GM12864 (cell line): ENCODE measurements around the gene TLX2.

ENCODE experiments used
- DNase-seq: peaks from one replicate; pipeline ENCODE4 v3.0.0-alpha.2; 2011; ENCODE audit warnings: low read depth
- H3K4me3 ChIP-seq: 2 replicates; pipeline ENCODE4 v1.5.1; 2011; ENCODE audit warnings: mild to moderate bottlenecking, low read depth, low read length, control low read depth
- TF ChIP-seq, protein P1 (sequence below): IDR thresholded peaks from 2 replicates; pipeline ENCODE4 v1.5.1; 2011; ENCODE audit warnings: low read depth, mild to moderate bottlenecking, moderate library complexity, low read length, control low read depth, inconsistent platforms; ENCODE audit errors: missing control alignments

Gene TLX2

DNA sequence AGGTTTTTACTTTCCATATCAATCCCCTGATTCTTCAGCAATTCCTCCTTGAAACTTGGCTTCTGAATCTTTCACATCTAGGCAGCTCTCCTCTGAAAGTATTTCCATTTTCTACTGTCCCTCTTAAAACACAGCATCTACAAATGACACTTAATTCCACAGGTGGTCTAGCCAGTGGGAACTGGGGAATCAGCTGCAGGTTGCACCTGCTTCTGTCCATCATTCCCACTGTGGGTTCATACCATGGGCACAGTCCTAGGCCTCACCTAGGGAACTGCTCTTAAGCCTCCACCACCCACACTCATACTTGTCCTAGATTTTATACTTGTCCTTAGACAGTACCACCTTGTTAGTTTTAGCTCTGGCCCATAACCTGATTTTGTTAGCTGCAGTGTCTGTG, 37.3 kb downstream of the TLX2 start:
- TF ChIP-seq, protein P1, sequence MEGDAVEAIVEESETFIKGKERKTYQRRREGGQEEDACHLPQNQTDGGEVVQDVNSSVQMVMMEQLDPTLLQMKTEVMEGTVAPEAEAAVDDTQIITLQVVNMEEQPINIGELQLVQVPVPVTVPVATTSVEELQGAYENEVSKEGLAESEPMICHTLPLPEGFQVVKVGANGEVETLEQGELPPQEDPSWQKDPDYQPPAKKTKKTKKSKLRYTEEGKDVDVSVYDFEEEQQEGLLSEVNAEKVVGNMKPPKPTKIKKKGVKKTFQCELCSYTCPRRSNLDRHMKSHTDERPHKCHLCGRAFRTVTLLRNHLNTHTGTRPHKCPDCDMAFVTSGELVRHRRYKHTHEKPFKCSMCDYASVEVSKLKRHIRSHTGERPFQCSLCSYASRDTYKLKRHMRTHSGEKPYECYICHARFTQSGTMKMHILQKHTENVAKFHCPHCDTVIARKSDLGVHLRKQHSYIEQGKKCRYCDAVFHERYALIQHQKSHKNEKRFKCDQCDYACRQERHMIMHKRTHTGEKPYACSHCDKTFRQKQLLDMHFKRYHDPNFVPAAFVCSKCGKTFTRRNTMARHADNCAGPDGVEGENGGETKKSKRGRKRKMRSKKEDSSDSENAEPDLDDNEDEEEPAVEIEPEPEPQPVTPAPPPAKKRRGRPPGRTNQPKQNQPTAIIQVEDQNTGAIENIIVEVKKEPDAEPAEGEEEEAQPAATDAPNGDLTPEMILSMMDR: no peak
- DNase-seq: no peak
- H3K4me3 ChIP-seq: peak overlapping the region; percentile 84

- TF ChIP-seq, protein P1: no peak
- H3K4me3 ChIP-seq: peak overlapping the region; percentile 84
- no peak for DNase-seq
Observed at GRCh38 chr2:74551942-74552913, 38.0 kb downstream of the TLX2 start.

DNA sequence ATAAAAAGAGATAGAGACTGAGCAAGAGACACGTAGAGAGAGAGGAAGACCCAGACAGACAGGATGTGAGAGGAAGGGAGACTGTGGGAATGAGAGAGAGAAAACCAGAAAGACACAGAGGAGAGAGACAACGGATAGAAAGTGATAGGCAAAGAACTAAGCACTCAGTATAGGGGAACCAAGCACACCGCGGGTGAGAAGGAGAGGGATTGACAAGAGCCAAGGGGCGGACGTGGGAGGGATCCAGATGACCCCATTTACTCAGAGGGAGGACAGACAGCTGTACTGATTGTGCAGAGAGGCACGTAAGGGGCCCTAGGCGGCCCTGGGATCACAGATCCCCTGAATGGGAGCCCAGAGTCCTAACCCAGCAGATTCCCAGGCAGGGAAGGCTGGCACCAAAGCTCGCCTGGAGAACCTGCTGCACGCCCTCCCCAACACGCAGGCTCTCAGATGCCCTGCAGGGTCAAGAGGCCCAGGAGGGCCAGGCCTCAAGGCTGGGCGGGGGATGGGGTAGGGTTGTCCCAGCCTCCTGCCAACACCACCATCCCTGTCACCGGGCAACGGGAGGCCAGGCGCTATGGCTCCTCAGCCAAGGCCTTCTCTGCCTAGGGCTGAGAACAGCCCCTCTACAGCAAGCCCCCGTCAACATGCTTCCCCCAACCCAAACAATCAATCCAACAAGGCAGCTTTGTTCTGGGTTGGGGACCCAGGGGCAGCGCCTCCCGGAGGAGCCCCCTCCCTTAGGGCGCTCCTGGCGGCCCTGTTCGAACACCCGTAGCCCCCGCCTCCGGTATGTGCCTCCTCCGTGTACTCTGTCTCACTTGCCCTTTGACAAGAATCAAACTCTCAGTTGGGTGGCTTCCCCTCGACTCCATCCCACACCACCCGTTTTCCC, 38.9 kb downstream of the TLX2 start:
- H3K4me3 ChIP-seq: peak overlapping the region; percentile 84
- TF ChIP-seq, protein P1: no peak
- DNase-seq: no peak

DNA sequence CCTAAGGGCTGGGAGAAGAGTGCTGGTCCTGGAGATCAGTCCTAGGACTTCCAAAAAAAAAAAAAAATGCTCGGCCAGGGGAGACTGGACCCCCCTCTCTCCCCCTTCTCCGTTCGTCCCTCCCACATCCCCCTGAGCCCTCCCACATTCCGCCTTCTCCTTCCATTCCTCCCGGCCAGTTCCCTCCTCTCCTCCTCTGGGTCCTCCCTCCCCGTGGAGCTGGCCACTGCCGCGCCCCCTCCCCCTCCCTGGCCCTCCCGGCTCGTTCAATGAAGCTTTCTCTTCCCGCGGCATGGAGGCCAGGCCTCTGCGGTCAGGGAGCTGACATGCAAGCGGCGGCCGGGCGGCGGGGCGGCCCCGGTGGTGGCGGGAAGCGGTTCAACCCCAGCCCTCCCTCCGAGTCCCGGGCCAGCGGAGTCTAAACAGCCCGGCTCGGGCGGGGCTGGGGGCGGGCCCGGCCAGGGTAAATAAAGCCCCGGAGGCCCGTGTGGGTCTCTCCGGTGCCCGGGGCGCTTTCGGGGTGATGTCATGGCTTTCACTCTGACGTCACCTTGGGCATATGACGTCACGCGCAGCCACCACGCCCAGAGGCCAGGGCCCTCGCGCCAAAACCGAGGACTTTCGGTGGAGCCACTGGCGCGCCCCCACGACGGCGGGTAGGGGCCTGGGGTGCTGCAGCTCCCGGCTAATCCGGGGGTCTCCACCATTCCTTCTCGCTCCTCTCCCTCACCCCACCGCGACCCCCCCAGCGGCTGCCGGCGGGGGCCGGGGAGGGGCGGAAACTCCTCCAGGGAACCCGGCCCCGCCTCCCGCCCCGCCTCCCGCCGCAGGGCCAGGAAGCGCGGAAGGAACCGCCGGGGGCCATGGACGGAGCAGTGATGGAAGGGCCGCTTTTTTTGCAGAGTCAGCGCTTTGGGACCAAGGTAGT, 39.9 kb downstream of the TLX2 start, which contains the start of the genes DOK1 and LOXL3:
Gene DOK1, plus strand, starts transcription at position 829 of the 928 bp plus-strand sequence. Its CDS starts 35 bp downstream, at position 864.
Gene LOXL3, minus strand, starts transcription at position 51 of the 928 bp plus-strand sequence. CDS start 1,308 bp downstream, outside the sequence.
- no peak for DNase-seq
- TF ChIP-seq, protein P1: no peak
- peak within 1 kb of the TSS; percentile 84 for H3K4me3 ChIP-seq

GRCh38 chr2:74554820-74555531, 40.7 kb downstream of the TLX2 start:
- H3K4me3 ChIP-seq: peak overlapping the region; percentile 84
- TF ChIP-seq, protein P1: no peak
- no peak for DNase-seq
